CD4-positive, alpha-beta T cell (primary cell): Measurements from ENCODE around the gene ACSL5. TPM values are rescaled to one million over a fixed set of nuclear protein-coding genes. Genes with fewer than 3 reads are reported as not detected.

Experiments
- ATAC-seq: fragments of 200-7000 bp; cut with Tn5 transposase; one replicate; pipeline ENCODE4 v1.10.0; 2022; ENCODE audit warnings: mild to moderate bottlenecking; ENCODE audit not compliant: poor library complexity
- CTCF ChIA-PET: fragments of 350-600 bp; sonication (Branson Sonifier 250); formaldehyde crosslinking; loops from one replicate; lab custom pipeline; 2021; ENCODE audit warnings: antibody characterized with exemption, inconsistent platforms; lab: Charles Lee
- POLR2A ChIA-PET: fragments of 350-600 bp; sonication (Branson Sonifier 250); formaldehyde crosslinking; loops from one replicate; lab custom pipeline; 2021; ENCODE audit warnings: antibody characterized with exemption, inconsistent platforms; lab: Charles Lee
- DNase-seq, 14 experiments: peaks; one replicate each; pipeline ENCODE4 v3.0.0-alpha.2; 2013 to 2020; ENCODE audit warnings: mixed read lengths in 2 of 14
- H3K27ac ChIP-seq, 2 donors: one replicate each; pipeline versions ENCODE4 v1.5.1 to v1.7.0; 2013; ENCODE audit warnings: low read length in 2 of 2, low read depth in 1 of 2, mild to moderate bottlenecking in 1 of 2
- H3K27me3 ChIP-seq, 2 experiments: 1 replicate in 1 of 2; 2 replicates in 1 of 2; pipeline versions ENCODE4 v1.6.1 to v1.7.0; 2013; ENCODE audit warnings: low read length in 2 of 2, control low read depth in 1 of 2, mild to moderate bottlenecking in 1 of 2, moderate library complexity in 1 of 2; ENCODE audit not compliant: insufficient read depth in 2 of 2, control insufficient read depth in 1 of 2
- H3K36me3 ChIP-seq: one replicate; pipeline ENCODE4 v1.6.1; 2013; ENCODE audit warnings: low read length, control low read depth; ENCODE audit not compliant: insufficient read depth
- H3K4me1 ChIP-seq: one replicate; pipeline ENCODE4 v1.6.1; 2013; ENCODE audit warnings: low read length, control low read depth; ENCODE audit not compliant: insufficient read depth
- H3K4me3 ChIP-seq: one replicate; pipeline ENCODE4 v1.5.1; 2013; ENCODE audit warnings: mild to moderate bottlenecking, low read length, moderate library complexity
- H3K9me3 ChIP-seq, 2 experiments: 1 replicate in 1 of 2; 2 replicates in 1 of 2; pipeline versions ENCODE4 v1.6.1 to v1.7.0; 2013; ENCODE audit warnings: low read length in 2 of 2, mild to moderate bottlenecking in 2 of 2, control low read depth in 1 of 2, moderate library complexity in 1 of 2; ENCODE audit not compliant: control insufficient read depth in 1 of 2, insufficient read depth in 1 of 2
- H3K27ac Mint-ChIP-seq: one replicate; pipeline ENCODE4 v1.8.0; 2020; ENCODE audit warnings: mixed read lengths
- H3K27me3 Mint-ChIP-seq: one replicate; pipeline ENCODE4 v1.8.0; 2021; ENCODE audit warnings: mixed read lengths
- H3K36me3 Mint-ChIP-seq: one replicate; pipeline ENCODE4 v1.8.0; 2021; ENCODE audit warnings: low read depth, mixed read lengths
- H3K4me1 Mint-ChIP-seq: one replicate; pipeline ENCODE4 v1.8.0; 2021; ENCODE audit warnings: low read depth, mixed read lengths
- H3K4me3 Mint-ChIP-seq: one replicate; pipeline ENCODE4 v1.8.0; 2020; ENCODE audit warnings: mild to moderate bottlenecking, mixed read lengths
- H3K9me3 Mint-ChIP-seq: one replicate; pipeline ENCODE4 v1.8.0; 2020; ENCODE audit warnings: mixed read lengths
- intact Hi-C, 2 experiments: fragments of 100-400 bp; cut with DNase I in 1 of 2; cut with micrococcal nuclease in 1 of 2; formaldehyde crosslinking; loops; one replicate each; pipeline versions ENCODE4 v1.15.1 to v1.9.0; 2023 to 2025; cut with DNase I, micrococcal nuclease
- total RNA-seq, 174 experiments: library from RNA in 2 of 174; stranded (reverse) in 2 of 174; gene quantifications; one replicate each; pipeline ENCODE4 v1.2.3 and lab custom pipeline; 2021 to 2026
- TF ChIP-seq, protein P1 (sequence below): fragments of 200-600 bp; IDR thresholded peaks from one replicate; pipeline ENCODE4 v1.8.0; 2022; ENCODE audit warnings: antibody characterized with exemption, mild to moderate bottlenecking

Gene ACSL5
- total RNA-seq, 2 experiments from 2014 or later: 11.4 to 14.1 TPM

DNA sequence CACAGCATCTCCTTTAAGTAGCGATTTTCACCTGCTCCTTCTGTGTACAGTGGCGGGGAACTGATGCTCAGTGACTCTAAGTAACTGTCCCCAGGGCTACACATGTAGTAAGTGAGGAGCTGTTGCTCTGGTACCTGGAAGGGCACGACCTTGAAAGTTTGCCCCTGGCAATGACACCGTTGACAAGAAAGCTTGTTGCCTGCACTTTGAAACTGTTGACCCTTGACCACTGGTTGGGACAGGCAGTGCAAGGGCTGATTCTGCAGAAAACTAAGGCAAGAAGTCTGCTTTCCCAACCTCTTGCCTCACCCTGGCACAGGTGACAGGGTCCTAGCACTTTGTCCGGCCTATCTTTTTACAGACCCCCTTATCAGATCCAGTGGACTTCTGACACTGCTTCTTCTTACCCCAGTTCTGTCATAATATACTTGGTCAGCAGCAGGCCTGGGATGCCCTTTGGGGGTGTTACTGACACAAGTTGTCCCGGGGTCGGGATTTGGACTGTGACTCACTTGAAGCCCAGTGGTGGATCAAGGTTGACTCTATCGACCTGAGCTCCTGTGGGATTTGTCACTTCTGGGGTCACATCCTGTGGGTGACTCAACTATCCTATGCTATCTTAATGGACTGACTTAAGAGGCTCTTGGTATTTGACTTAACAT, 5.8 kb downstream of the ACSL5 start:
- no peaks in the 10 kb centered on the region for H3K27me3 ChIP-seq
- no peaks in the 10 kb centered on the region for H3K9me3 ChIP-seq
- ATAC-seq (no peak), DNase-seq (peak in 1 of 14 experiments; percentile 25)
- H3K27me3 Mint-ChIP-seq: no peaks in the 10 kb centered on the region
- peak overlapping the region; percentile 34 for H3K27ac Mint-ChIP-seq
- no peak overlapping the region for H3K27ac ChIP-seq
- peaks cover 79% of the 10 kb centered on the region for H3K4me1 Mint-ChIP-seq
- no peaks in the 10 kb centered on the region for H3K9me3 Mint-ChIP-seq
- ChIA-PET CTCF (no interaction called here), POLR2A (interaction anchor here (1.5 kb wide), 1 partner anchor 10 kb away, joined by 4 read pairs; no protein-coding TSS in a partner anchor)
- TF ChIP-seq, protein P1, sequence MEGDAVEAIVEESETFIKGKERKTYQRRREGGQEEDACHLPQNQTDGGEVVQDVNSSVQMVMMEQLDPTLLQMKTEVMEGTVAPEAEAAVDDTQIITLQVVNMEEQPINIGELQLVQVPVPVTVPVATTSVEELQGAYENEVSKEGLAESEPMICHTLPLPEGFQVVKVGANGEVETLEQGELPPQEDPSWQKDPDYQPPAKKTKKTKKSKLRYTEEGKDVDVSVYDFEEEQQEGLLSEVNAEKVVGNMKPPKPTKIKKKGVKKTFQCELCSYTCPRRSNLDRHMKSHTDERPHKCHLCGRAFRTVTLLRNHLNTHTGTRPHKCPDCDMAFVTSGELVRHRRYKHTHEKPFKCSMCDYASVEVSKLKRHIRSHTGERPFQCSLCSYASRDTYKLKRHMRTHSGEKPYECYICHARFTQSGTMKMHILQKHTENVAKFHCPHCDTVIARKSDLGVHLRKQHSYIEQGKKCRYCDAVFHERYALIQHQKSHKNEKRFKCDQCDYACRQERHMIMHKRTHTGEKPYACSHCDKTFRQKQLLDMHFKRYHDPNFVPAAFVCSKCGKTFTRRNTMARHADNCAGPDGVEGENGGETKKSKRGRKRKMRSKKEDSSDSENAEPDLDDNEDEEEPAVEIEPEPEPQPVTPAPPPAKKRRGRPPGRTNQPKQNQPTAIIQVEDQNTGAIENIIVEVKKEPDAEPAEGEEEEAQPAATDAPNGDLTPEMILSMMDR: no peak
- peaks cover 63% of the 10 kb centered on the region for H3K36me3 Mint-ChIP-seq
- intact Hi-C loops: loop anchor here in 1 of 2 experiments (5.0 kb wide), 1 partner anchor 68 kb away; the partner anchor contains the start of genes VTI1A and ZDHHC6
- no peak overlapping the region for H3K4me3 Mint-ChIP-seq
- H3K4me3 ChIP-seq: no peak overlapping the region
- H3K4me1 ChIP-seq: peaks cover 65% of the 10 kb centered on the region
- H3K36me3 ChIP-seq: peaks cover 31% of the 10 kb centered on the region

GRCh38 chr10:112382515-112383235, 8.8 kb downstream of the ACSL5 start:
- Mint-ChIP-seq H3K9me3 (no peaks in the 10 kb centered on the region), H3K36me3 (peaks cover 49% of the 10 kb centered on the region), H3K4me1 (peaks cover 75% of the 10 kb centered on the region), H3K4me3 (no peak overlapping the region), H3K27me3 (no peaks in the 10 kb centered on the region), H3K27ac (no peak overlapping the region)
- H3K4me1 ChIP-seq: peaks cover 41% of the 10 kb centered on the region
- ChIA-PET POLR2A (interaction anchor here (1.1 to 1.2 kb wide), 2 partner anchors 7 to 64 kb away, joined by 3 to 5 read pairs; partner anchors contain the start of genes VTI1A and ZDHHC6), CTCF (no interaction called here)
- H3K27ac ChIP-seq: no peak overlapping the region
- intact Hi-C loops: no loop called here
- H3K4me3 ChIP-seq: no peak overlapping the region
- ATAC-seq (no peak), DNase-seq (no peak)
- no peaks in the 10 kb centered on the region for H3K27me3 ChIP-seq
- H3K36me3 ChIP-seq: peaks cover 31% of the 10 kb centered on the region
- TF ChIP-seq, protein P1: no peak
- H3K9me3 ChIP-seq: no peaks in the 10 kb centered on the region

DNA sequence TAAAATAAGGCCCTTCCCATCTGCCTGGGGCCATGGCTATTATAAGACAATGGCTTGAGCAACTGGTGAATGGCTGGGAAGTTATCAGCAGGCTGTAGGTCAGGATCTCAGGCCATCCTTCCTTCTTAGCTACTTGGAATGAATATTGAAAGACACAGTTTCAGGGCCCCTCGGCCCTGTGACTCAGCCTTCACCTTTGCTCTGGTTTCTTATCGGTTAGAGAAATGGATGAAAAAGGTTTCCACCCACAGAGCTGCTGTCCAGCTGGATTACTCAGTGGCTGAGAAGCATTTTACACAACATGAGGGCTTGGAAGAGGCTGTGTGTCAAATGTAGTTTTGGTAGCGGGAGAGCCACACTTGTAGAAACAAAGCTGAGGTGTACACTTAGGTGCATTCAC, 9.4 kb downstream of the ACSL5 start:
- CTCF ChIA-PET: no interaction called here
- peak overlapping the region; percentile 31 for H3K27ac Mint-ChIP-seq

More for the DNA sequence above, 9.4 kb downstream of the ACSL5 start:
- ATAC-seq (no peak), DNase-seq (no peak)
- Histone ChIP-seq H3K27me3 (no peaks in the 10 kb centered on the region), H3K4me3 (no peak overlapping the region), H3K27ac (no peak overlapping the region), H3K36me3 (peaks cover 31% of the 10 kb centered on the region), H3K4me1 (peaks cover 35% of the 10 kb centered on the region), H3K9me3 (no peaks in the 10 kb centered on the region)
- H3K4me3 Mint-ChIP-seq: no peak overlapping the region
- no peaks in the 10 kb centered on the region for H3K9me3 Mint-ChIP-seq
- H3K36me3 Mint-ChIP-seq: peaks cover 49% of the 10 kb centered on the region
- peaks cover 71% of the 10 kb centered on the region for H3K4me1 Mint-ChIP-seq
- POLR2A ChIA-PET: interaction anchor here (1.1 to 1.2 kb wide), 2 partner anchors 8 to 64 kb away, joined by 3 to 5 read pairs; partner anchors contain the start of genes VTI1A and ZDHHC6
- intact Hi-C loops: no loop called here
- no peaks in the 10 kb centered on the region for H3K27me3 Mint-ChIP-seq
- TF ChIP-seq, protein P1: no peak
